HG02763 (cell line): ENCODE measurements around the gene CTDNEP1.

Source experiments
- ATAC-seq: cut with Tn5 transposase; IDR thresholded peaks from one replicate; pipeline ENCODE4 v1.9.1; 2021; ENCODE audit warnings: mild to moderate bottlenecking, moderate library complexity; ENCODE audit not compliant: unreplicated experiment

CTDNEP1 gene

GRCh38 chr17:7216242-7217112 is 35.1 kb downstream of the CTDNEP1 start:
- no peak for ATAC-seq

- no peak for ATAC-seq
Measured at GRCh38 chr17:7215652-7216180, 35.8 kb downstream of the CTDNEP1 start.

- ATAC-seq: no peak
Measured at GRCh38 chr17:7215136-7215638, 36.3 kb downstream of the CTDNEP1 start.

GRCh38 chr17:7214300-7215135 is 37.0 kb downstream of the CTDNEP1 start:
- ATAC-seq: peak; percentile 81

- ATAC-seq: no peak
Measured at GRCh38 chr17:7213895-7214299, 37.6 kb downstream of the CTDNEP1 start.

- ATAC-seq: no peak
Measured at GRCh38 chr17:7211491-7212273, 39.9 kb downstream of the CTDNEP1 start.

- no peak for ATAC-seq
Measured at GRCh38 chr17:7208754-7209460, 42.6 kb downstream of the CTDNEP1 start.

GRCh38 chr17:7208027-7208571 is 43.4 kb downstream of the CTDNEP1 start:
- ATAC-seq: no peak

- no peak for ATAC-seq
Measured at GRCh38 chr17:7207120-7208001, 44.2 kb downstream of the CTDNEP1 start.

GRCh38 chr17:7205561-7205960 is 46.0 kb downstream of the CTDNEP1 start:
- ATAC-seq: no peak

- ATAC-seq: peak; percentile 77
Measured at GRCh38 chr17:7204828-7205461, 46.6 kb downstream of the CTDNEP1 start.

GRCh38 chr17:7204336-7204735 is 47.2 kb downstream of the CTDNEP1 start:
- no peak for ATAC-seq

GRCh38 chr17:7203391-7203790 is 48.1 kb downstream of the CTDNEP1 start:
- no peak for ATAC-seq

GRCh38 chr17:7196651-7197401 is 54.7 kb downstream of the CTDNEP1 start:
- no peak for ATAC-seq

GRCh38 chr17:7195971-7196370 is 55.6 kb downstream of the CTDNEP1 start:
- ATAC-seq: no peak
